HPDE6-E6E7 (cell line): ENCODE measurements around the gene NKG7.

ENCODE experiments used
- DNase-seq: peaks from one replicate; pipeline ENCODE4 v3.0.0; 2011; ENCODE audit warnings: missing footprints; ENCODE audit errors: extremely low spot score

NKG7 gene

GRCh38 chr19:51338563-51339312 is 33.7 kb downstream of the NKG7 start:
- DNase-seq: peak; percentile 76

- no peak for DNase-seq
Observed at GRCh38 chr19:51337861-51338562, 34.4 kb downstream of the NKG7 start.

- DNase-seq: no peak
Observed at GRCh38 chr19:51337141-51337860, 35.2 kb downstream of the NKG7 start.

- DNase-seq: no peak
Observed at GRCh38 chr19:51333836-51334460, 38.5 kb downstream of the NKG7 start.

GRCh38 chr19:51331716-51332115 is 40.7 kb downstream of the NKG7 start:
- no peak for DNase-seq

GRCh38 chr19:51331193-51331592 is 41.3 kb downstream of the NKG7 start:
- DNase-seq: no peak

GRCh38 chr19:51330366-51330765 is 42.1 kb downstream of the NKG7 start:
- no peak for DNase-seq

GRCh38 chr19:51329411-51329810 is 43.0 kb downstream of the NKG7 start:
- DNase-seq: no peak

- peak; percentile 49 for DNase-seq
Observed at GRCh38 chr19:51327066-51328001, 45.1 kb downstream of the NKG7 start.

GRCh38 chr19:51326216-51327065 is 46.0 kb downstream of the NKG7 start:
- DNase-seq: no peak

- DNase-seq: no peak
Observed at GRCh38 chr19:51325161-51325976, 47.1 kb downstream of the NKG7 start.

GRCh38 chr19:51324167-51324481 is 48.3 kb downstream of the NKG7 start:
- no peak for DNase-seq

- DNase-seq: no peak
Observed at GRCh38 chr19:51323481-51324166, 48.8 kb downstream of the NKG7 start.

- no peak for DNase-seq
Observed at GRCh38 chr19:51321799-51322198, 50.7 kb downstream of the NKG7 start.
